ENCODE data around the gene ZMIZ1.

The ZMIZ1 gene

GRCh38 chr10:79101560-79102497, 33.1 kb downstream of the ZMIZ1 start:
- peak; percentile 22 to 33 for DNase-seq

DNA sequence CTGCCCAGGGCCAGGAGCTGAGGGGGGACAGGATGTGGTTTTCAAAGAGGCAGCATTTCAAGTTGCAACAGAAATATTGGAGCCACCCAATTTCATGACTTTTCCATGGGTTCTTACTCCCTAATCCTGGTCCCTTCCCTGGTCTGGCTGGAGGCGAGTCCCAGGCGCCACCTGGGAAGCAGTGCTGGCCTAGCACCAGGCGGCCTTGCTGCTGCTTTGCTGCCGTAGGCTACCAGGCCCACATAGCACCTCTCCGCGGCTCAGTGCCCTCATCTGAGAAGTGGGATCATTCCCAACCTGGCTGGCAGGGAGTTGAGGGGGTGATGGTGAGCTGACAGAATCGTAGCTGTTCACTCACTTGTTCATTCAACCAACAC, 33.7 kb downstream of the ZMIZ1 start:
- DNase-seq = no peak

- peak; percentile 80 to 84 for DNase-seq
Measured at GRCh38 chr10:79103129-79103528, 34.4 kb downstream of the ZMIZ1 start.

GRCh38 chr10:79103585-79103984, 34.8 kb downstream of the ZMIZ1 start:
- DNase-seq = no peak

- DNase-seq = peak in 1 of 2 experiments; percentile 15
Measured at GRCh38 chr10:79105150-79105739, 36.5 kb downstream of the ZMIZ1 start.

DNA sequence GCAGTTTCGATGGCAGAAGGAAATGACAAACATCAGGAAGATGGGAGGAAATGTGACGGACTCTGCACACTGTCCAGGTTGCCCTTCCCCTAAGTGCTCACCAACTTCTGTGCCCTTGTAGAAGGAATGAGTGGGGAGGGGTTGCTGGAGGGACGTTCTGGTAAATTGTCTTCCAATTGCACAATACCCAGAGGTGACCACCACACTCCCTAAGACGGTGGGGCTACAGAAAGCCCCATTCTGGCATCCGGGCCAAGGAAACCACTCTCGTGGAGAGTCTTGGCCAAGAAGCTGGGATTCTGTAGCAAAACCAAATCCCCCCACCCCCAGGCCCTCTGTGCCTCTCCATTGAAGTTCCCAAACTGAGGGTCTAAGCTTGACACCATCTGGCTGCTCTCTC, 37.1 kb downstream of the ZMIZ1 start:
- no peak for DNase-seq

GRCh38 chr10:79106256-79107050, 37.7 kb downstream of the ZMIZ1 start:
- DNase-seq = no peak

GRCh38 chr10:79107736-79108264, 39.0 kb downstream of the ZMIZ1 start:
- no peak for DNase-seq

GRCh38 chr10:79108728-79109127, 40.0 kb downstream of the ZMIZ1 start:
- DNase-seq = no peak

DNA sequence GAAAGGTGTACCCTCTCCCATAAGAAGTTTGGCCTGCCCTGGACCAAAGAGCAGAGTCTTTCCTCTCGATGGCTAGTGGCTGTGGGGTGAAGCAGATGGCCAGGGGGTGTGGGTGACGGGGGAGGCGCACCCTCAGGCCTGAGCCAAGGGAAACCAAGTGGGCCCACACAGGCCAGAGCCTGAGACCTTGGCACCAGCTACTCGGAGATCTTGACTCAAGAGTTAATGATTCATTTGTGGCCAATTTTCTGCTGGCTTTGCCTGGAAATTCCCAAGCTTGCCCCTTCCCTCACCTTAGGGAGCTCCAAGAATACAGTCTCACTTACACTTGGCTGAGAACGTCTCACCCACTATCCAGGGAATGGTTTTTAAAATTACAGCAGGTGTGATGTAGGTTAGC, 42.7 kb downstream of the ZMIZ1 start:
- DNase-seq = no peak

GRCh38 chr10:79111846-79112614, 43.3 kb downstream of the ZMIZ1 start:
- DNase-seq = no peak

- no peak for DNase-seq
Measured at GRCh38 chr10:79112881-79113431, 44.2 kb downstream of the ZMIZ1 start.

DNA sequence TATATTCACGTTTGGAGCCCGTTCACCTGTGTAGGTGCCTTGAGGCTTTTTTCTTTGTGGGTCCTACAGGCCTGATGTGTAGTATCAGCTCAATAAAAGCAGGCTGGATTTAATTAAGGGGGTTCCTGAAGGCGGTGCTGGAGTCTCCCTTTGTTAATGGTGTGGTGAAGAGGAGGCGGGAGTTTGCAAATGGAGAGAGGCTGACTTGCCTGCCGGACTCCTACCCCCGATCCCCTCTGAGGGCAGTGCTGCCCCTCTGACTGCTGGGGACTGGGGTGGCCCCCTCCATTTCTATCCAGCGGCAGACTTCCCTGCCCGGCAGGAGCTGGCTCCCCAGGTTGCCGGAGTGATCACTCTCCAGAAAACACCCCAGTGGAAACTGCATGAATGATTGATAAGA, 45.1 kb downstream of the ZMIZ1 start:
- no peak for DNase-seq

DNA sequence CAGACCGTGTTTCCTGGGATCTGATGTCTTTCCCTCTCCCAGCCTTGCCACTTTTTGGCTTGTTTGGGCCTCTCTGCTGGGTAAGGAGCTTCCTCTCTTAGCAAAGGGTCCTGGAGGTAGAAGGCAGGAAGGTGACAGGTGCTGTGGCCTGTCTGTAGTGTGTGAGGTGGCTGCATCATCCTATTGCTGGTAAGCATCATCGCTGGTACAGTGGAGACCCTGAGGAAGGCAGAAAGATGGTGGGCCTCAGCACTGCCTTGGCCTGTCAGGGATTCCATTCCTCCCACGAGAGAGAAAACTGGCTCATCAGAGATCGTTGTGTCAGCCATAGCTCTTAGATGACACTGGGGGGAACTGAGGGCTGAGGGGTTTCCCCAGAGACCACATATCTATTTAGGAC, 46.5 kb downstream of the ZMIZ1 start:
- no peak for DNase-seq

- DNase-seq = no peak
Measured at GRCh38 chr10:79116368-79116767, 47.6 kb downstream of the ZMIZ1 start.

DNA sequence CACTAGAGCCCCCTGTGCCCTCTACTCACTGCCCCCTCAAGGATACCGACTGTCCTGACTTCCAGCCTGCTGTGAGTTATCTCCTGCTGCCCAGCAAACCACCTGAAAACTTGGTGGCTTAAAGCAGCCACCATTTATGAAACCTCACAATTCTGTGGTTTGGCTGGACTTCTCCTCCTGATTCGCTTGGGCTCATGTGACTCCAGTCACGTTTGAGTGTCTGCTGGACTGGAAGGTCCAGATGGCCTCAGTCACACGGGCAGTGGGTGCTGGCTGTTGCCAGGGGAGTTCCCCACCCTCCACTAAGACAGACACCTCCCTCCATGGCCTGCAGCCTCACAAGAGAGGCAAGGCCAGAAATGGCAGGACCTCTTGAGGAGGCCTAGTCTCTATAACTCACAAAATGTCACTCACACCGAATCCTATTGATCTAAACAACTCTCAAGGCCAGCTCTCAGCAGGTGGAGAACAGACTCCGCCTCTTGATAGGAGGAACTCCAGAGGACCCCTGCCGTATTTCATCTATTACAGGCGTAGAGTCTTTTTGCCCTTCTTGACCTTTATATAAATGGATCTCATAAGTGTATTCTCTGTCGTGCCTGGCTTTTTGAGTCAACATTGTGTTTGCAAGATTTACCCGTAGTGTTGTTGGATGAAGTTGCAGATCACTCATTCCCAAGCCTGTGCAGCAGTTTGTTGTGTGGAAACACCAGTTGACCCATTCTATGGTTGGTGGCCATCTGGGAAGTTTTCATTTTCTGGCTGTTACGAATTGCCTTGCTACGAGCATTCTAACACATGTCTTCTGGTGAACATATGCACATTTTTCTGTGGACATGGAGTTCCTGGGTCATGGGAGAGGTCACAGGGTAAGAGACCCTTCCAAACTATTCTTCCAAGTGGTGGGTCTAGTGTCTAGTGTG, 48.3 kb downstream of the ZMIZ1 start:
- no peak for DNase-seq

GRCh38 chr10:79118286-79119202, 49.8 kb downstream of the ZMIZ1 start:
- no peak for DNase-seq

GRCh38 chr10:79119306-79119705, 50.5 kb downstream of the ZMIZ1 start:
- no peak for DNase-seq

DNA sequence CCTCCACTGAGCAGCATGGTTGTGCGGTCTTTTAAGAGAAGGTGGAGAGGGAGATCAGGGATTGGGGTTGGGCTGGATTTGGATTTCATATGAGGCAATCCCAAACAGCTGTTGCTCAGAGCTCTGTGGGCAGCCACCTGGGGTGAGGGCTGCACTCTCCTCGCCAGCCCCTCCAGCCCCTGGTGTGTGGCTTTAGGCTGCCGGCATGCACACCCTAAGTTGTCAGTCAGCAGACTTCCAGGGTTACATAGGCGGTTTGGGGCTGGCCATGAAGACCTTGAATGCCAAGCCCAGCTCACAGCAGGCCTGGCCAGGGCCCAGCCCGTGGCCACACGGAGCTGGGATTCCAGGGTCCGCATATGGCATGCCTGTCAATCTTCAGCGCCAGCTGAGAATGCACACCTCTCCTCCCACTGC, 54.8 kb downstream of the ZMIZ1 start:
- DNase-seq = no peak

- no peak for DNase-seq
Measured at GRCh38 chr10:79124066-79124465, 55.3 kb downstream of the ZMIZ1 start.

Data from Kasumi-1 (cell line).